ENCODE measurements around the gene HTR6.

GRCh38 chr1:19712928-19713327, 48.3 kb downstream of the HTR6 start:
- TF ChIP-seq CTCF (IDR thresholded peaks at IDR 0.05) (no peak), POLR2A (IDR thresholded peaks at IDR 0.05) (no peak)
